ENCODE results near the gene ARL3. TPM values are rescaled to one million over a fixed set of nuclear protein-coding genes. Genes with fewer than 3 reads are reported as not detected.
A peak's percentile ranks its signal among the peaks of the same experiment; 100 is the strongest.
"Not testable (repeated sequence)": the region's sequence is repeated elsewhere in the genome, so short reads cannot be mapped to it uniquely, and the experiment has no call there.

ARL3 gene
- total RNA-seq, 2 donors from 2014 or later: 3.0 to 4.5 TPM

- DNase-seq (ENCODE audit: low spot score) (no peak), ATAC-seq (no peak)
- Mint-ChIP-seq H3K27me3 (no peaks in the 10 kb centered on the region), H3K27ac (peak overlapping the region in 1 of 2 donors; percentile 40), H3K9me3 (no peaks in the 10 kb centered on the region), H3K36me3 (no peaks in the 10 kb centered on the region), H3K4me1 (ENCODE audit: low read depth in 2 of 2) (peaks cover 8 to 9% of the 10 kb centered on the region in 2 donors), H3K4me3 (no peak overlapping the region)
These were observed 8.7 kb downstream of the ARL3 start for GRCh38 chr10:102705531-102705930.

GRCh38 chr10:102704915-102705314 is 9.3 kb downstream of the ARL3 start:
- H3K27me3 Mint-ChIP-seq: no peaks in the 10 kb centered on the region
- no peaks in the 10 kb centered on the region for H3K9me3 Mint-ChIP-seq
- H3K36me3 Mint-ChIP-seq: no peaks in the 10 kb centered on the region
- no peak for DNase-seq (ENCODE audit: low spot score)
- H3K4me1 Mint-ChIP-seq (ENCODE audit: low read depth in 2 of 2): peaks cover 1 to 9% of the 10 kb centered on the region in 2 donors
- no peak for ATAC-seq
- H3K27ac Mint-ChIP-seq: peak overlapping the region in 1 of 2 donors; percentile 40
- no peak overlapping the region for H3K4me3 Mint-ChIP-seq

GRCh38 chr10:102702742-102703141 is 11.5 kb downstream of the ARL3 start:
- peaks cover 0 to 9% of the 10 kb centered on the region in 2 donors for H3K4me1 Mint-ChIP-seq (ENCODE audit: low read depth in 2 of 2)
- peaks cover 8% of the 10 kb centered on the region for H3K36me3 Mint-ChIP-seq
- ATAC-seq (no peak), DNase-seq (ENCODE audit: low spot score) (no peak)
- H3K27ac Mint-ChIP-seq: no peak overlapping the region
- no peaks in the 10 kb centered on the region for H3K9me3 Mint-ChIP-seq
- no peak overlapping the region for H3K4me3 Mint-ChIP-seq
- no peaks in the 10 kb centered on the region for H3K27me3 Mint-ChIP-seq

- DNase-seq (ENCODE audit: low spot score): no peak
- ATAC-seq: no peak
- Mint-ChIP-seq H3K36me3 (peaks cover 14% of the 10 kb centered on the region), H3K9me3 (no peaks in the 10 kb centered on the region), H3K4me1 (ENCODE audit: low read depth in 2 of 2) (peaks cover 0 to 6% of the 10 kb centered on the region in 2 donors), H3K27ac (no peak overlapping the region), H3K4me3 (no peak overlapping the region), H3K27me3 (no peaks in the 10 kb centered on the region)
These were observed 12.4 kb downstream of the ARL3 start for GRCh38 chr10:102701796-102702195.

- peaks cover 14% of the 10 kb centered on the region for H3K36me3 Mint-ChIP-seq
- H3K27me3 Mint-ChIP-seq: no peaks in the 10 kb centered on the region
- H3K27ac Mint-ChIP-seq: no peak overlapping the region
- ATAC-seq (no peak), DNase-seq (ENCODE audit: low spot score) (no peak)
- no peak overlapping the region for H3K4me3 Mint-ChIP-seq
- no peaks in the 10 kb centered on the region for H3K9me3 Mint-ChIP-seq
- peaks cover 0 to 6% of the 10 kb centered on the region in 2 donors for H3K4me1 Mint-ChIP-seq (ENCODE audit: low read depth in 2 of 2)
These were observed 12.9 kb downstream of the ARL3 start for GRCh38 chr10:102701272-102701671.

- Mint-ChIP-seq H3K4me1 (ENCODE audit: low read depth in 2 of 2) (no peaks in the 10 kb centered on the region), H3K27ac (no peak overlapping the region), H3K36me3 (peaks cover 14% of the 10 kb centered on the region), H3K9me3 (no peaks in the 10 kb centered on the region), H3K27me3 (no peaks in the 10 kb centered on the region), H3K4me3 (no peak overlapping the region)
- ATAC-seq (no peak), DNase-seq (ENCODE audit: low spot score) (no peak)
These were observed 15.3 kb downstream of the ARL3 start for GRCh38 chr10:102698894-102699293.

GRCh38 chr10:102696736-102697135 is 17.5 kb downstream of the ARL3 start:
- H3K36me3 Mint-ChIP-seq: peaks cover 14% of the 10 kb centered on the region
- no peak overlapping the region for H3K4me3 Mint-ChIP-seq
- no peaks in the 10 kb centered on the region for H3K27me3 Mint-ChIP-seq
- H3K9me3 Mint-ChIP-seq: no peaks in the 10 kb centered on the region
- DNase-seq (ENCODE audit: low spot score) (no peak), ATAC-seq (no peak)
- H3K4me1 Mint-ChIP-seq (ENCODE audit: low read depth in 2 of 2): no peaks in the 10 kb centered on the region
- peak overlapping the region in 1 of 2 donors; percentile 4 for H3K27ac Mint-ChIP-seq

GRCh38 chr10:102695401-102695800 is 18.8 kb downstream of the ARL3 start:
- DNase-seq (ENCODE audit: low spot score); H3K27ac Mint-ChIP-seq; H3K9me3 Mint-ChIP-seq; H3K4me1 Mint-ChIP-seq (ENCODE audit: low read depth in 2 of 2); ATAC-seq; H3K27me3 Mint-ChIP-seq; H3K4me3 Mint-ChIP-seq: not testable (repeated sequence)
- H3K36me3 Mint-ChIP-seq: peaks cover 14% of the 10 kb centered on the region

- DNase-seq (ENCODE audit: low spot score) (no peak), ATAC-seq (no peak)
- H3K27ac Mint-ChIP-seq: no peak overlapping the region
- H3K9me3 Mint-ChIP-seq: no peaks in the 10 kb centered on the region
- no peaks in the 10 kb centered on the region for H3K36me3 Mint-ChIP-seq
- H3K27me3 Mint-ChIP-seq: no peaks in the 10 kb centered on the region
- H3K4me1 Mint-ChIP-seq (ENCODE audit: low read depth in 2 of 2): peaks cover 0 to 5% of the 10 kb centered on the region in 2 donors
- H3K4me3 Mint-ChIP-seq: no peak overlapping the region
These were observed 22.7 kb downstream of the ARL3 start for GRCh38 chr10:102691285-102692066.

GRCh38 chr10:102683736-102684135 is 30.5 kb downstream of the ARL3 start:
- ATAC-seq: no peak

GRCh38 chr10:102682981-102683380 is 31.2 kb downstream of the ARL3 start:
- Mint-ChIP-seq H3K36me3 (no peaks in the 10 kb centered on the region), H3K4me3 (no peak overlapping the region), H3K27ac (no peak overlapping the region), H3K27me3 (no peaks in the 10 kb centered on the region), H3K4me1 (ENCODE audit: low read depth in 2 of 2) (peaks cover 7 to 9% of the 10 kb centered on the region in 2 donors), H3K9me3 (no peaks in the 10 kb centered on the region)
- DNase-seq (ENCODE audit: low spot score) (no peak), ATAC-seq (no peak)

More at GRCh38 chr10:102683736-102684135, 30.5 kb downstream of the ARL3 start:
- H3K4me1 Mint-ChIP-seq (ENCODE audit: low read depth in 2 of 2): peaks cover 0 to 4% of the 10 kb centered on the region in 2 donors
- H3K9me3 Mint-ChIP-seq: no peaks in the 10 kb centered on the region
- no peaks in the 10 kb centered on the region for H3K36me3 Mint-ChIP-seq
- peak overlapping the region in 1 of 2 donors; percentile 42 for H3K27ac Mint-ChIP-seq
- DNase-seq (ENCODE audit: low spot score): no peak
- no peak overlapping the region for H3K4me3 Mint-ChIP-seq
- H3K27me3 Mint-ChIP-seq: no peaks in the 10 kb centered on the region

- H3K4me3 Mint-ChIP-seq: no peak overlapping the region
- DNase-seq (ENCODE audit: low spot score): no peak
- H3K36me3 Mint-ChIP-seq: no peaks in the 10 kb centered on the region
- H3K9me3 Mint-ChIP-seq: no peaks in the 10 kb centered on the region
- no peak for ATAC-seq
- H3K27ac Mint-ChIP-seq: no peak overlapping the region
- peaks cover 9 to 14% of the 10 kb centered on the region in 2 donors for H3K4me1 Mint-ChIP-seq (ENCODE audit: low read depth in 2 of 2)
- H3K27me3 Mint-ChIP-seq: no peaks in the 10 kb centered on the region
These were observed 31.8 kb downstream of the ARL3 start for GRCh38 chr10:102682416-102682815.

- Mint-ChIP-seq H3K4me1 (ENCODE audit: low read depth in 2 of 2) (peaks cover 9 to 14% of the 10 kb centered on the region in 2 donors), H3K27me3 (no peaks in the 10 kb centered on the region), H3K27ac (no peak overlapping the region), H3K4me3 (no peak overlapping the region), H3K36me3 (no peaks in the 10 kb centered on the region), H3K9me3 (no peaks in the 10 kb centered on the region)
- ATAC-seq: no peak
- DNase-seq (ENCODE audit: low spot score): no peak
These were observed 32.5 kb downstream of the ARL3 start for GRCh38 chr10:102681696-102682095.

- no peak overlapping the region for H3K4me3 Mint-ChIP-seq
- no peak for ATAC-seq
- DNase-seq (ENCODE audit: low spot score): no peak
- H3K36me3 Mint-ChIP-seq: no peaks in the 10 kb centered on the region
- no peaks in the 10 kb centered on the region for H3K9me3 Mint-ChIP-seq
- no peaks in the 10 kb centered on the region for H3K27me3 Mint-ChIP-seq
- no peak overlapping the region for H3K27ac Mint-ChIP-seq
- peaks cover 22 to 26% of the 10 kb centered on the region in 2 donors for H3K4me1 Mint-ChIP-seq (ENCODE audit: low read depth in 2 of 2)
These were observed 34.6 kb downstream of the ARL3 start for GRCh38 chr10:102679596-102679995.

Data from natural killer cell treated with Interleukin-12 subunit alpha and Interleukin-12 subunit beta and Interleukin-15 and Interleukin-18, amount 100 ng/mL, for 72 hours (primary cell).